Kidney epithelial cell (primary cell): ENCODE results near the gene KRTAP12-4. TPM values are rescaled to one million over a fixed set of nuclear protein-coding genes. Genes with fewer than 3 reads are reported as not detected.
"Not testable (repeated sequence)": the region's sequence is repeated elsewhere in the genome, so short reads cannot be mapped to it uniquely, and the experiment has no call there.

Experiments
- DNase-seq: peaks from one replicate; pipeline ENCODE4 v3.0.0-alpha.2; 2010; ENCODE audit warnings: low read depth
- H3K27me3 ChIP-seq: 2 replicates; pipeline ENCODE4 v1.6.0; 2011; ENCODE audit warnings: low read length; ENCODE audit not compliant: control insufficient read depth, insufficient read depth
- H3K36me3 ChIP-seq: 2 replicates; pipeline ENCODE4 v1.5.1; 2011; ENCODE audit warnings: low read length; ENCODE audit not compliant: control insufficient read depth, insufficient read depth
- H3K4me3 ChIP-seq: 2 replicates; pipeline ENCODE4 v1.5.1; 2011; ENCODE audit warnings: low read depth, mild to moderate bottlenecking, control low read depth, low read length
- total RNA-seq: library from RNA; depleted of rRNA; stranded (reverse); fragments of >200 nt; gene quantifications from 2 replicates; pipeline ENCODE4 v1.2.3, GENCODE V29; 2015
- TF ChIP-seq, protein P1 (sequence below): IDR thresholded peaks from 2 replicates; pipeline ENCODE4 v1.5.1; 2011; ENCODE audit warnings: mild to moderate bottlenecking, moderate library complexity, low read length, control low read depth, inconsistent platforms; ENCODE audit not compliant: insufficient read depth, poor library complexity, severe bottlenecking

The KRTAP12-4 gene
- total RNA-seq, 1 donor from 2014 or later, result not detected

GRCh38 chr21:44637018-44637850 lies 17.2 kb downstream of the KRTAP12-4 start, which contains the start of gene KRTAP10-10:
Gene KRTAP10-10, plus strand, starts transcription at chr21:44637356. Its CDS starts 62 bp downstream, at chr21:44637418.
- TF ChIP-seq, protein P1, sequence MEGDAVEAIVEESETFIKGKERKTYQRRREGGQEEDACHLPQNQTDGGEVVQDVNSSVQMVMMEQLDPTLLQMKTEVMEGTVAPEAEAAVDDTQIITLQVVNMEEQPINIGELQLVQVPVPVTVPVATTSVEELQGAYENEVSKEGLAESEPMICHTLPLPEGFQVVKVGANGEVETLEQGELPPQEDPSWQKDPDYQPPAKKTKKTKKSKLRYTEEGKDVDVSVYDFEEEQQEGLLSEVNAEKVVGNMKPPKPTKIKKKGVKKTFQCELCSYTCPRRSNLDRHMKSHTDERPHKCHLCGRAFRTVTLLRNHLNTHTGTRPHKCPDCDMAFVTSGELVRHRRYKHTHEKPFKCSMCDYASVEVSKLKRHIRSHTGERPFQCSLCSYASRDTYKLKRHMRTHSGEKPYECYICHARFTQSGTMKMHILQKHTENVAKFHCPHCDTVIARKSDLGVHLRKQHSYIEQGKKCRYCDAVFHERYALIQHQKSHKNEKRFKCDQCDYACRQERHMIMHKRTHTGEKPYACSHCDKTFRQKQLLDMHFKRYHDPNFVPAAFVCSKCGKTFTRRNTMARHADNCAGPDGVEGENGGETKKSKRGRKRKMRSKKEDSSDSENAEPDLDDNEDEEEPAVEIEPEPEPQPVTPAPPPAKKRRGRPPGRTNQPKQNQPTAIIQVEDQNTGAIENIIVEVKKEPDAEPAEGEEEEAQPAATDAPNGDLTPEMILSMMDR, result no peak
- Histone ChIP-seq H3K4me3 (no peak within 1 kb of the TSS), H3K36me3 (no peaks in the 10 kb centered on the region), H3K27me3 (peaks cover 3% of the 10 kb centered on the region)
- DNase-seq, result no peak

GRCh38 chr21:44636209-44637017 lies 18.0 kb downstream of the KRTAP12-4 start:
- TF ChIP-seq, protein P1, result no peak
- no peak for DNase-seq
- peaks cover 3% of the 10 kb centered on the region for H3K27me3 ChIP-seq
- no peaks in the 10 kb centered on the region for H3K36me3 ChIP-seq
- H3K4me3 ChIP-seq, result no peak overlapping the region

DNA sequence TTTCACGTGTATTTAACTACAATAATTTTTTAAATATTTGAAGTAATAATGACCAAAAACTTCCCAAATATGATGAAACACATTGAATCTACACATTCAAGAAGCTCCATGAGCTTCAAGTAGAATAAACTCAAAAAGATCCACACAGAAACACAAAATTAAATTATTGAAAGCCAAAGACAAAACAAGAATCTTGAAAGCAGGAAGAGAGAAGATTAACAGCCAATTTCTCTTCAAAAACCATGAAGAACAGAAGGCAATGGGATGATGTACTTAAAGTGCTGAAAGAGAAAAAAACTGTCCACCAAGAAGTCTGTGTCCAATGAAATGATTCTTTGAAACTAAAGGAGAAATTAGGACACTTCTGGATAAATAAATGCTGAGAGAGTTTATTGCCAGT lies 22.4 kb downstream of the KRTAP12-4 start:
- H3K27me3 ChIP-seq, result peaks cover 3% of the 10 kb centered on the region
- no peaks in the 10 kb centered on the region for H3K36me3 ChIP-seq
- DNase-seq, result no peak
- no peak overlapping the region for H3K4me3 ChIP-seq
- TF ChIP-seq, protein P1, result no peak

DNA sequence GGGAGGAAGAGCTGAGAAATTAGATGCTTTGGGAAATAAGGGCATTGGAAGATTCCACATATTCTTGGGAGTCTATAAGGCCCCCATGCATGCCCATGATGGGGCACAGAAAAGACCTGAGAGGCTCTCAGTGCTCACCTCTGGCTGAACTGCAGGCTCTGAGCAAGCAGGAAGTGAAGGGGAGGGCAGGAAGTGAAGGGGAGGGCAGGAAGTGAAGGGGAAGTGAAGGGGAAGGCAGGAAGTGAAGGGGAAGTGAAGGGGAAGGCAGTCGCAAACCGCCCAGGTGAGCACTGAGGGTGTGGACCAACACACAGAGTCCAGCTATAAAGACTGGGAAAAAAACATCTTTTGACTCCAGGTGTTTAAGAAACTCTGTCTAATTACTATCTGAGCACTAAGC lies 24.0 kb downstream of the KRTAP12-4 start:
- TF ChIP-seq, protein P1, result no peak
- H3K27me3 ChIP-seq, result no peaks in the 10 kb centered on the region
- no peak for DNase-seq
- no peak overlapping the region for H3K4me3 ChIP-seq
- H3K36me3 ChIP-seq, result no peaks in the 10 kb centered on the region

- H3K27me3 ChIP-seq, result no peaks in the 10 kb centered on the region
- TF ChIP-seq, protein P1, result no peak
- H3K36me3 ChIP-seq, result no peaks in the 10 kb centered on the region
- DNase-seq, result no peak
- H3K4me3 ChIP-seq, result no peak overlapping the region
These were observed 25.6 kb downstream of the KRTAP12-4 start for GRCh38 chr21:44628707-44629391.

GRCh38 chr21:44627831-44628233 lies 26.6 kb downstream of the KRTAP12-4 start:
- H3K36me3 ChIP-seq, H3K4me3 ChIP-seq, DNase-seq, H3K27me3 ChIP-seq: not testable (repeated sequence)

DNA sequence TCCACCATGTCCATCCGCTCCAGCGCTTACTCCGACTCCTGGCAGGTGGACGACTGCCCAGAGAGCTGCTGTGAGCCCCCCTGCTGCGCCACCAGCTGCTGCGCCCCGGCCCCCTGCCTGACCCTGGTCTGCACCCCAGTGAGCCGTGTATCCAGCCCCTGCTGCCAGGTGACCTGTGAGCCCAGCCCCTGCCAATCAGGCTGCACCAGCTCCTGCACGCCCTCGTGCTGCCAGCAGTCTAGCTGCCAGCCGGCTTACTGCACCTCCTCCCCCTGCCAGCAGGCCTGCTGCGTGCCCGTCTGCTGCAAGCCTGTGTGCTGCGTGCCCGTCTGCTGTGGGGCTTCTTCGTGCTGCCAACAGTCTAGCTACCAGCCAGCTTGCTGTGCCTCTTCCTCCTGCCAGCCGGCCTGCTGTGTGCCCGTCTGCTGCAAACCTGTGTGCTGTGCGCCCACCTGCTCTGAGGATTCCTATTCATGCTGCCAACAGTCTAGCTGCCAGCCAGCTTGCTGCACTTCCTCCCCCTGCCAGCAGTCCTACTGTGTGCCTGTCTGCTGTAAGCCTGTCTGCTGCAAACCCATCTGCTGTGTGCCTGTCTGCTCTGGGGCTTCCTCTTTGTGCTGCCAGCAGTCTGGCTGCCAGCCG lies 27.2 kb downstream of the KRTAP12-4 start:
- not testable (repeated sequence) for H3K27me3 ChIP-seq, H3K4me3 ChIP-seq, DNase-seq, H3K36me3 ChIP-seq
